Adrenal gland (tissue), 12 donors: ENCODE results near the gene RSAD2. TPM values are rescaled to one million over a fixed set of nuclear protein-coding genes. Genes with fewer than 3 reads are reported as not detected.
A peak's percentile ranks its signal among the peaks of the same experiment; 100 is the strongest.

Source experiments
- DNase-seq, 7 donors: peaks; one replicate each; pipeline ENCODE4 v3.0.0-alpha.2; 2019 to 2020
- H3K27ac ChIP-seq, 5 donors: fragments of 200-600 bp; sonication (generic) in 4 of 5; 1 replicate in 3 of 5; 2 replicates in 2 of 5; pipeline versions ENCODE4 v1.5.1 to v1.8.0; 2016 to 2020; ENCODE audit warnings: mild to moderate bottlenecking in 1 of 5
- H3K27me3 ChIP-seq: fragments of 200-600 bp; 2 replicates; pipeline ENCODE4 v1.8.0; 2021
- H3K36me3 ChIP-seq, 2 donors: fragments of 200-600 bp; replicated peaks in 1 of 2; 1 replicate in 1 of 2; 2 replicates in 1 of 2; pipeline versions ENCODE4 v1.5.1 to v1.8.0; 2018 to 2022
- H3K4me1 ChIP-seq, 2 donors: fragments of 200-600 bp; replicated peaks in 1 of 2; 1 replicate in 1 of 2; 2 replicates in 1 of 2; pipeline versions ENCODE4 v1.5.1 to v1.8.0; 2018 to 2021
- H3K4me3 ChIP-seq, 4 donors: fragments of 200-600 bp; sonication (generic) in 3 of 4; one replicate each; pipeline ENCODE4 v1.5.1; 2016 to 2018
- H3K9me3 ChIP-seq, 3 donors: fragments of 200-600 bp; sonication (generic) in 1 of 3; replicated peaks in 1 of 3; 1 replicate in 2 of 3; 2 replicates in 1 of 3; pipeline versions ENCODE4 v1.5.1 to v1.8.0; 2016 to 2021
- POLR2A ChIP-seq, 2 donors: fragments of 450-650 bp; IDR thresholded peaks; one replicate each; pipeline ENCODE4 v1.6.1; 2017; ENCODE audit warnings: antibody characterized with exemption in 2 of 2, mild to moderate bottlenecking in 2 of 2, moderate library complexity in 1 of 2
- WGBS, 4 donors: extraction: QIAGEN DNeasy Blood & Tissue Kit in 2 of 4; methylation state at CpG; one replicate each; pipeline versions ENCODE4 v1.1.5 to v1.1.7; 2013 to 2017; 5-methylcytosine and 5-hydroxymethylcytosine counted together
- intact Hi-C, 2 donors: fragments of 100-400 bp; cut with DNase I; formaldehyde crosslinking; loops; one replicate each; pipeline versions ENCODE4 v1.14.1 to v1.15.0; 2022 to 2023
- polyA plus RNA-seq, 3 donors: library from polyadenylated mRNA; stranded (reverse); fragments of 200-250 nt in 2 of 3; fragments of 350-450 nt in 1 of 3; fragmentation: Illumina TruSeq in 1 of 3; extraction: RNeasy Lipid Tissue Mini Kit (QIAGEN cat#74804) in 1 of 3; gene quantifications; one replicate each; pipeline ENCODE4 v1.2.3, GENCODE V29; 2013 to 2014
- total RNA-seq, 9 donors: library from RNA; depleted of rRNA in 4 of 9; stranded (reverse); fragments of >200 nt in 4 of 9; fragments of 120-200 nt in 1 of 9; fragmentation: NEBNext Ultra II Directional in 1 of 9; extraction: Animal tissue kit (Norgen Biotek cat#: 25700) in 1 of 9; gene quantifications; one replicate each; pipeline versions ENCODE4 v1.1.0 to v1.2.4, GENCODE V29; 2013 to 2023
- TF ChIP-seq, protein P1 (sequence below), 6 experiments: fragments of 450-650 bp in 4 of 6; fragments of 200-600 bp in 2 of 6; sonication (generic) in 1 of 6; IDR thresholded peaks; 1 replicate in 5 of 6; 2 replicates in 1 of 6; pipeline versions ENCODE4 v1.5.1 to v1.8.0; 2016 to 2021; ENCODE audit warnings: antibody characterized with exemption in 6 of 6, mild to moderate bottlenecking in 2 of 6, moderate library complexity in 1 of 6
- donor health status: healthy with polysubstance abuse.
- donor health status: Bipolar disorder and iron deficiency.
- donor health status: DM: yes; HTN: yes; CAD: no.
- donor health status: DM: no; HTN: no; CAD: no.
- donor health status: DM: no; HTN: no; CAD: no.
- donor health status: DM: yes; HTN: yes; CAD: no.

The RSAD2 gene
- total and polyA plus RNA-seq, 12 donors, result 1.2 to 11.5 (median 4.1) TPM

DNA sequence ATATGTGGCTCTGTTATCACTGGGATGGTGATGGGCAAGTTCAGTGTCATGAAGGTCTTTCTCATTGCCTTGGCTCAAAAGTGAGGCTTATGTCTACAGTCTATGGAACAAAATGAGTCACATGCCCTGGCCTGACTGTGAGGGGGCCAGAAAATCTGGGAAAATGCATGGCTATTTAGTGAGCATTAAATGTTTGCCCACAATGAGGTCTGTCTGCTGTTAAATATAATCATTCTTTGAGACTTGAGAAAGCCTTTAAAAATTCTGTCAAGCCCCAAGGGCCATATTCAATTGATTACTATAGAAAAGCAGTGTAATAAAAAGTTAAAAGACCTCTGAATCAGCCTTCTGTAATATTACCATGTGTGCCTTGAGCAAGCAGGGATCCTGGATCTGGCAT, 34.1 kb downstream of the RSAD2 start:
- Histone ChIP-seq H3K27me3 (no peaks in the 10 kb centered on the region), H3K27ac (no peak overlapping the region), H3K4me3 (no peak overlapping the region), H3K9me3 (no peaks in the 10 kb centered on the region), H3K4me1 (peaks cover 0 to 7% of the 10 kb centered on the region in 2 donors), H3K36me3 (no peaks in the 10 kb centered on the region)
- TF ChIP-seq POLR2A (IDR thresholded peaks at IDR 0.05), result no peak
- TF ChIP-seq, protein P1, sequence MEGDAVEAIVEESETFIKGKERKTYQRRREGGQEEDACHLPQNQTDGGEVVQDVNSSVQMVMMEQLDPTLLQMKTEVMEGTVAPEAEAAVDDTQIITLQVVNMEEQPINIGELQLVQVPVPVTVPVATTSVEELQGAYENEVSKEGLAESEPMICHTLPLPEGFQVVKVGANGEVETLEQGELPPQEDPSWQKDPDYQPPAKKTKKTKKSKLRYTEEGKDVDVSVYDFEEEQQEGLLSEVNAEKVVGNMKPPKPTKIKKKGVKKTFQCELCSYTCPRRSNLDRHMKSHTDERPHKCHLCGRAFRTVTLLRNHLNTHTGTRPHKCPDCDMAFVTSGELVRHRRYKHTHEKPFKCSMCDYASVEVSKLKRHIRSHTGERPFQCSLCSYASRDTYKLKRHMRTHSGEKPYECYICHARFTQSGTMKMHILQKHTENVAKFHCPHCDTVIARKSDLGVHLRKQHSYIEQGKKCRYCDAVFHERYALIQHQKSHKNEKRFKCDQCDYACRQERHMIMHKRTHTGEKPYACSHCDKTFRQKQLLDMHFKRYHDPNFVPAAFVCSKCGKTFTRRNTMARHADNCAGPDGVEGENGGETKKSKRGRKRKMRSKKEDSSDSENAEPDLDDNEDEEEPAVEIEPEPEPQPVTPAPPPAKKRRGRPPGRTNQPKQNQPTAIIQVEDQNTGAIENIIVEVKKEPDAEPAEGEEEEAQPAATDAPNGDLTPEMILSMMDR (IDR thresholded peaks at IDR 0.05), result no peak
- no peak for DNase-seq
- intact Hi-C loops, result no loop called here

- no peaks in the 10 kb centered on the region for H3K27me3 ChIP-seq
- 88 to 96% (median 91%) methylated on average over 9 of the region's 9 CpGs for WGBS, 4 donors
- DNase-seq, result no peak
- no peak overlapping the region for H3K27ac ChIP-seq
- no peak overlapping the region for H3K4me3 ChIP-seq
- no peaks in the 10 kb centered on the region for H3K9me3 ChIP-seq
- H3K4me1 ChIP-seq, result peaks cover 0 to 10% of the 10 kb centered on the region in 2 donors
- H3K36me3 ChIP-seq, result no peaks in the 10 kb centered on the region
- TF ChIP-seq, protein P1 (IDR thresholded peaks at IDR 0.05), result no peak
- no peak for TF ChIP-seq POLR2A (IDR thresholded peaks at IDR 0.05)
- intact Hi-C loops, result no loop called here
Measured at GRCh38 chr2:6913415-6914157, 36.0 kb downstream of the RSAD2 start.

DNA sequence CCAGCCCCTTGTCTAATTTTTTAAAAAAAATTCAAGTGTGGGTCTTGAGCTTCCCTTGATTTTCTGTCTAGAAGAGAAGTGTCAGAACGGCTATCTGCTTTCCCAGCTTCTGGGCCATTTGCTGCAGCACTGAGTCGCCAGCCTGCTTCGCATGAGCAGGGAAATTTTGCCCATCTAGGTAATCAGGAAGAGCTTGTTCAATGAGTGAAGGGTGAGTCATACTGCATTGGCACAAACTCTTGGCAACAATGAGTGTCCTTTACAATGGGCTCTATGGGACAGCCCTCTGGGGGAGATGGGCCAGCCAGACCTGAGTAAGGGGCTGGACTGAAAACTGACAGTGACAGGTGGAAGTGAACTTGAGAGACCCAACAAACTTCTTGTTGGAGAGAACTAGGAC, 37.3 kb downstream of the RSAD2 start:
- peak in 6 of 7 donors; percentile 25 to 57 (median 48) for DNase-seq
- Histone ChIP-seq H3K9me3 (no peaks in the 10 kb centered on the region), H3K27ac (no peak overlapping the region), H3K4me3 (no peak overlapping the region), H3K27me3 (no peaks in the 10 kb centered on the region), H3K36me3 (no peaks in the 10 kb centered on the region), H3K4me1 (peaks cover 6 to 22% of the 10 kb centered on the region in 2 donors)
- TF ChIP-seq POLR2A (IDR thresholded peaks at IDR 0.05), result no peak
- TF ChIP-seq, protein P1 (IDR thresholded peaks at IDR 0.05), result no peak
- WGBS, 4 donors, result 51 to 66% (median 57%) methylated on average over 3 of the region's 3 CpGs
- intact Hi-C loops, result loop anchor here in 1 of 2 donors (5.0 kb wide), 1 partner anchor 127 kb away; no protein-coding TSS in a partner anchor

- H3K36me3 ChIP-seq, result no peaks in the 10 kb centered on the region
- H3K27ac ChIP-seq, result no peak overlapping the region
- H3K9me3 ChIP-seq, result no peaks in the 10 kb centered on the region
- H3K27me3 ChIP-seq, result no peaks in the 10 kb centered on the region
- 92 to 98% (median 95%) methylated on average over 2 of the region's 2 CpGs for WGBS, 4 donors
- H3K4me3 ChIP-seq, result no peak overlapping the region
- TF ChIP-seq, protein P1 (IDR thresholded peaks at IDR 0.05), result no peak
- TF ChIP-seq POLR2A (IDR thresholded peaks at IDR 0.05), result no peak
- intact Hi-C loops, result loop anchor here in 1 of 2 donors (5.0 kb wide), 1 partner anchor 127 kb away; no protein-coding TSS in a partner anchor
- DNase-seq, result no peak
- H3K4me1 ChIP-seq, result peaks cover 7 to 28% of the 10 kb centered on the region in 2 donors
Measured at GRCh38 chr2:6915399-6915798, 37.8 kb downstream of the RSAD2 start.
